HepG2 (cell line): ENCODE data around the gene ABRACL. TPM values are rescaled to one million over a fixed set of nuclear protein-coding genes. Genes with fewer than 3 reads are reported as not detected.

Experiments
- AHR ChIP-seq: IDR thresholded peaks from 2 replicates; pipeline ENCODE4 v1.6.1; 2018; ENCODE audit warnings: missing genetic modification reagents, missing compliant biosample characterization
- ATF7 ChIP-seq, 2 experiments: fragments of 450-650 bp in 1 of 2; sonication (generic) in 1 of 2; formaldehyde crosslinking in 1 of 2; IDR thresholded peaks; 2 replicates each; pipeline versions ENCODE4 v1.4.0 to v1.6.1; 2016 to 2020; ENCODE audit warnings: antibody characterized with exemption in 1 of 2, mild to moderate bottlenecking in 1 of 2, missing genetic modification reagents in 1 of 2
- BRCA1 ChIP-seq: sonication (generic); formaldehyde crosslinking; IDR thresholded peaks from 2 replicates; pipeline ENCODE4 v1.4.0; 2020; ENCODE audit warnings: missing genetic modification reagents
- FOXP1 ChIP-seq, 2 experiments: fragments of 450-650 bp in 1 of 2; IDR thresholded peaks; 2 replicates each; pipeline ENCODE4 v1.6.1; 2017 to 2018; ENCODE audit warnings: antibody characterized with exemption in 1 of 2
- GATA4 ChIP-seq: sonication (generic); IDR thresholded peaks from 2 replicates; pipeline ENCODE4 v1.6.1; 2016; ENCODE audit warnings: antibody characterized with exemption, low read depth, borderline replicate concordance
- GLI4 ChIP-seq: sonication (generic); formaldehyde crosslinking; IDR thresholded peaks from 2 replicates; pipeline ENCODE4 v1.5.1; 2020; ENCODE audit warnings: missing genetic modification reagents, mild to moderate bottlenecking, moderate library complexity, borderline replicate concordance
- MXD3 ChIP-seq: IDR thresholded peaks from 2 replicates; pipeline ENCODE4 v1.6.1; 2016; ENCODE audit warnings: mild to moderate bottlenecking, missing biosample characterization, missing genetic modification reagents
- SALL1 ChIP-seq: sonication (generic); formaldehyde crosslinking; IDR thresholded peaks from 2 replicates; pipeline ENCODE4 v1.8.0; 2022; ENCODE audit warnings: mild to moderate bottlenecking, missing genetic modification reagents
- SAP130 ChIP-seq: IDR thresholded peaks from 2 replicates; pipeline ENCODE4 v1.6.1; 2016; ENCODE audit warnings: low read depth
- SIN3A ChIP-seq: IDR thresholded peaks from 2 replicates; pipeline ENCODE4 v1.6.1; 2011; ENCODE audit warnings: low read depth, mild to moderate bottlenecking, control low read depth, low read length, borderline replicate concordance
- SNAPC2 ChIP-seq: sonication (generic); formaldehyde crosslinking; IDR thresholded peaks from 2 replicates; pipeline ENCODE4 v1.8.1; 2022; ENCODE audit warnings: mild to moderate bottlenecking, missing genetic modification reagents
- TBX3 ChIP-seq: fragments of 450-650 bp; IDR thresholded peaks from 2 replicates; pipeline ENCODE4 v1.6.1; 2017; ENCODE audit warnings: antibody characterized with exemption, mild to moderate bottlenecking, inconsistent platforms, borderline replicate concordance
- TCF7L2 ChIP-seq: IDR thresholded peaks from 2 replicates; pipeline ENCODE4 v1.6.1; 2011; ENCODE audit warnings: mild to moderate bottlenecking, low read depth, low read length, moderate library complexity
- ZNF230 ChIP-seq: sonication (generic); formaldehyde crosslinking; IDR thresholded peaks from 2 replicates; pipeline ENCODE4 v1.4.0; 2020; ENCODE audit warnings: mild to moderate bottlenecking, missing genetic modification reagents
- ZNF3 ChIP-seq: IDR thresholded peaks from 2 replicates; pipeline ENCODE4 v1.7.0; 2017; ENCODE audit warnings: inconsistent platforms
- ZNF34 ChIP-seq: sonication (generic); formaldehyde crosslinking; IDR thresholded peaks from 2 replicates; pipeline ENCODE4 v1.4.0; 2020; ENCODE audit warnings: mild to moderate bottlenecking, missing genetic modification reagents, borderline replicate concordance
- ZNF451 ChIP-seq: sonication (generic); formaldehyde crosslinking; IDR thresholded peaks from 2 replicates; pipeline ENCODE4 v1.5.0; 2020; ENCODE audit warnings: mild to moderate bottlenecking, missing genetic modification reagents
- ZNF609 ChIP-seq: sonication (generic); formaldehyde crosslinking; IDR thresholded peaks from 2 replicates; pipeline ENCODE4 v1.4.0; 2020; ENCODE audit warnings: mild to moderate bottlenecking, missing genetic modification reagents, borderline replicate concordance
- ZNF777 ChIP-seq: sonication (generic); formaldehyde crosslinking; IDR thresholded peaks from 2 replicates; pipeline ENCODE4 v1.4.0; 2020; ENCODE audit warnings: missing genetic modification reagents
- ZNF790 ChIP-seq: sonication (generic); formaldehyde crosslinking; IDR thresholded peaks from 2 replicates; pipeline ENCODE4 v1.8.0; 2022; ENCODE audit warnings: missing genetic modification reagents, mild to moderate bottlenecking, borderline replicate concordance
- polyA plus RNA-seq, 8 experiments: library from polyadenylated mRNA; depleted of rRNA in 3 of 8; stranded (reverse) in 7 of 8; unstranded in 1 of 8; fragments of >200 nt; fragmentation: Illumina TruSeq in 4 of 8; extraction: Trizol in 4 of 8; gene quantifications; 2 replicates each; pipeline versions ENCODE4 v1.2.1 to v1.2.3, GENCODE V29; 2011 to 2016; ENCODE audit warnings: low read depth in 4 of 8, missing spikeins in 1 of 8, mixed read lengths in 1 of 8; ENCODE audit not compliant: insufficient read depth in 1 of 8
- total RNA-seq, 5 experiments: library from RNA; depleted of rRNA; stranded (reverse); fragments of >200 nt; fragmentation: Illumina TruSeq; extraction: Trizol; gene quantifications; 2 replicates each; pipeline ENCODE4 v1.2.3, GENCODE V29; 2016; ENCODE audit warnings: low read depth in 1 of 5
- TF ChIP-seq, protein P1 (sequence below): fragments of 450-650 bp; IDR thresholded peaks from 2 replicates; pipeline ENCODE4 v1.6.1; 2017
- TF ChIP-seq, protein P2 (sequence below): sonication (generic); formaldehyde crosslinking; IDR thresholded peaks from 2 replicates; pipeline ENCODE4 v1.4.0; 2020; ENCODE audit warnings: missing genetic modification reagents, low read depth, mild to moderate bottlenecking, borderline replicate concordance

The ABRACL gene
- total and polyA plus RNA-seq, 2 of the 13 experiments (the other 11 are each of a cell fraction or from before 2014, with no cell fraction given) = 1.4 to 5.4 TPM

GRCh38 chr6:138989098-138989983 lies 39.2 kb upstream of the ABRACL start (continued):
- no peak for TF ChIP-seq ZNF230 (CRISPR knock-in tag)
- TF ChIP-seq, protein P1, sequence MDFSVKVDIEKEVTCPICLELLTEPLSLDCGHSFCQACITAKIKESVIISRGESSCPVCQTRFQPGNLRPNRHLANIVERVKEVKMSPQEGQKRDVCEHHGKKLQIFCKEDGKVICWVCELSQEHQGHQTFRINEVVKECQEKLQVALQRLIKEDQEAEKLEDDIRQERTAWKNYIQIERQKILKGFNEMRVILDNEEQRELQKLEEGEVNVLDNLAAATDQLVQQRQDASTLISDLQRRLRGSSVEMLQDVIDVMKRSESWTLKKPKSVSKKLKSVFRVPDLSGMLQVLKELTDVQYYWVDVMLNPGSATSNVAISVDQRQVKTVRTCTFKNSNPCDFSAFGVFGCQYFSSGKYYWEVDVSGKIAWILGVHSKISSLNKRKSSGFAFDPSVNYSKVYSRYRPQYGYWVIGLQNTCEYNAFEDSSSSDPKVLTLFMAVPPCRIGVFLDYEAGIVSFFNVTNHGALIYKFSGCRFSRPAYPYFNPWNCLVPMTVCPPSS = no peak
- TF ChIP-seq ZNF34 (CRISPR knock-in tag) = no peak
- TF ChIP-seq TCF7L2 = peak; percentile 34; the same call in 1 of the 2 replicates
- no peak for TF ChIP-seq GLI4 (CRISPR knock-in tag)
- TF ChIP-seq, protein P2, sequence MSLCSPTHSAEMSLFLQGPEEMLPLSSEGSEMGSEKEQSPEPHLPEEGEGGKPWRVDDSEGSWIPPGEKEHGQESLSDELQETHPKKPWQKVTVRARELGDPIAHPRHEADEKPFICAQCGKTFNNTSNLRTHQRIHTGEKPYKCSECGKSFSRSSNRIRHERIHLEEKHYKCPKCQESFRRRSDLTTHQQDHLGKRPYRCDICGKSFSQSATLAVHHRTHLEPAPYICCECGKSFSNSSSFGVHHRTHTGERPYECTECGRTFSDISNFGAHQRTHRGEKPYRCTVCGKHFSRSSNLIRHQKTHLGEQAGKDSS (CRISPR knock-in tag) = no peak
- TF ChIP-seq AHR (CRISPR knock-in tag) = no peak
- TF ChIP-seq ZNF609 (CRISPR knock-in tag) = peak; percentile 38; the same call in 1 of the 2 replicates
- TF ChIP-seq ZNF790 (CRISPR knock-in tag) = no peak
- peak; percentile 95 for TF ChIP-seq ZNF3 (CRISPR knock-in tag)
- TF ChIP-seq ATF7 (IDR thresholded peaks at IDR 0.05) = no peak
- TF ChIP-seq ATF7 (CRISPR knock-in tag; IDR thresholded peaks at IDR 0.05) = no peak
- TF ChIP-seq SALL1 (CRISPR knock-in tag) = 0 out of 2 replicates have a peak, but pooled peaks have one; percentile 22
- no peak for TF ChIP-seq SNAPC2 (CRISPR knock-in tag)
- no peak for TF ChIP-seq MXD3 (CRISPR knock-in tag)
- peak; percentile 57 for TF ChIP-seq SAP130 (CRISPR knock-in tag)
- no peak for TF ChIP-seq SIN3A
- TF ChIP-seq GATA4 = peak; percentile 71; the same call in 1 of the 2 replicates
- TF ChIP-seq ZNF451 = no peak
- TF ChIP-seq ZNF777 (CRISPR knock-in tag) = no peak
- 0 out of 2 replicates have a peak, but pooled peaks have one; percentile 56 for TF ChIP-seq BRCA1
- TF ChIP-seq FOXP1 (IDR thresholded peaks at IDR 0.05) = no peak
- peak; percentile 76; the same call in 1 of the 2 replicates for TF ChIP-seq FOXP1 (CRISPR knock-in tag; IDR thresholded peaks at IDR 0.05)
- TF ChIP-seq TBX3 = peak; percentile 72; the same call in 1 of the 2 replicates
